Peyer's patch (tissue), 4 donors: ENCODE measurements around the gene PRCD.

Source experiments
- POLR2A ChIP-seq, 2 donors: fragments of 450-650 bp; IDR thresholded peaks; one replicate each; pipeline ENCODE4 v1.5.1; 2017; ENCODE audit warnings: antibody characterized with exemption in 2 of 2, mild to moderate bottlenecking in 2 of 2, moderate library complexity in 2 of 2
- TF ChIP-seq, protein P1 (sequence below), 6 experiments: fragments of 450-650 bp in 4 of 6; fragments of 200-600 bp in 2 of 6; sonication (generic) in 1 of 6; IDR thresholded peaks; one replicate each; pipeline ENCODE4 v1.5.1; 2017 to 2019; ENCODE audit warnings: antibody characterized with exemption in 6 of 6, mild to moderate bottlenecking in 3 of 6, moderate library complexity in 1 of 6

DNA sequence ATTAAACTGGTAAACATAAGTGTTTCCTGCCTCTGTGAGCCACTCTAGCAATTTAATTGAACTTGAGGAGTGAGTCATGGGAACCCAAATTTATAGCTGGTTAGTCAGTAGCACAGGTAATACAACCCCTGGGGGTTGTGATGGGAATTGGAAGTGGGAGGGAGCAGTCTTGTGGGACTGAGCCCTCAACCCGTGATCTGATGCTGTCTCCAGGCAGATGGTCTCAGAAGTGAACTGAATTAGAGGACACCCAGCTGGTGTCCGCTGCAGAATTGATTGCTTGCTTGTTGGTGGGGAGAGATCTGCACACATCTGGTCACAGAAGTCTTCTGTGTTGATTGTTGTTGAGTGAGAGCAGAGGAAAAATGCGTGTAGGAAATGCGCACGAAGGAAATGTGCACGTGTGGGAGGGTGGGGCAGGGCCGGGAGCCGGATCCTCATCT lies 53.6 kb downstream of the PRCD start:
- TF ChIP-seq, protein P1, sequence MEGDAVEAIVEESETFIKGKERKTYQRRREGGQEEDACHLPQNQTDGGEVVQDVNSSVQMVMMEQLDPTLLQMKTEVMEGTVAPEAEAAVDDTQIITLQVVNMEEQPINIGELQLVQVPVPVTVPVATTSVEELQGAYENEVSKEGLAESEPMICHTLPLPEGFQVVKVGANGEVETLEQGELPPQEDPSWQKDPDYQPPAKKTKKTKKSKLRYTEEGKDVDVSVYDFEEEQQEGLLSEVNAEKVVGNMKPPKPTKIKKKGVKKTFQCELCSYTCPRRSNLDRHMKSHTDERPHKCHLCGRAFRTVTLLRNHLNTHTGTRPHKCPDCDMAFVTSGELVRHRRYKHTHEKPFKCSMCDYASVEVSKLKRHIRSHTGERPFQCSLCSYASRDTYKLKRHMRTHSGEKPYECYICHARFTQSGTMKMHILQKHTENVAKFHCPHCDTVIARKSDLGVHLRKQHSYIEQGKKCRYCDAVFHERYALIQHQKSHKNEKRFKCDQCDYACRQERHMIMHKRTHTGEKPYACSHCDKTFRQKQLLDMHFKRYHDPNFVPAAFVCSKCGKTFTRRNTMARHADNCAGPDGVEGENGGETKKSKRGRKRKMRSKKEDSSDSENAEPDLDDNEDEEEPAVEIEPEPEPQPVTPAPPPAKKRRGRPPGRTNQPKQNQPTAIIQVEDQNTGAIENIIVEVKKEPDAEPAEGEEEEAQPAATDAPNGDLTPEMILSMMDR (IDR thresholded peaks at IDR 0.05) = no peak
- no peak for TF ChIP-seq POLR2A (IDR thresholded peaks at IDR 0.05)
